ENCODE measurements around the gene DAG1.

The DAG1 gene

GRCh38 chr3:49434731-49435130 is 35.3 kb upstream of the DAG1 start:
- H3K4me3 ChIP-seq (ENCODE audit: low read depth, low read length), result no peak overlapping the region
- TF ChIP-seq, protein P1, sequence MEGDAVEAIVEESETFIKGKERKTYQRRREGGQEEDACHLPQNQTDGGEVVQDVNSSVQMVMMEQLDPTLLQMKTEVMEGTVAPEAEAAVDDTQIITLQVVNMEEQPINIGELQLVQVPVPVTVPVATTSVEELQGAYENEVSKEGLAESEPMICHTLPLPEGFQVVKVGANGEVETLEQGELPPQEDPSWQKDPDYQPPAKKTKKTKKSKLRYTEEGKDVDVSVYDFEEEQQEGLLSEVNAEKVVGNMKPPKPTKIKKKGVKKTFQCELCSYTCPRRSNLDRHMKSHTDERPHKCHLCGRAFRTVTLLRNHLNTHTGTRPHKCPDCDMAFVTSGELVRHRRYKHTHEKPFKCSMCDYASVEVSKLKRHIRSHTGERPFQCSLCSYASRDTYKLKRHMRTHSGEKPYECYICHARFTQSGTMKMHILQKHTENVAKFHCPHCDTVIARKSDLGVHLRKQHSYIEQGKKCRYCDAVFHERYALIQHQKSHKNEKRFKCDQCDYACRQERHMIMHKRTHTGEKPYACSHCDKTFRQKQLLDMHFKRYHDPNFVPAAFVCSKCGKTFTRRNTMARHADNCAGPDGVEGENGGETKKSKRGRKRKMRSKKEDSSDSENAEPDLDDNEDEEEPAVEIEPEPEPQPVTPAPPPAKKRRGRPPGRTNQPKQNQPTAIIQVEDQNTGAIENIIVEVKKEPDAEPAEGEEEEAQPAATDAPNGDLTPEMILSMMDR (IDR thresholded peaks at IDR 0.05; ENCODE audit: borderline replicate concordance, insufficient read depth, low read depth, low read length), result no peak

DNA sequence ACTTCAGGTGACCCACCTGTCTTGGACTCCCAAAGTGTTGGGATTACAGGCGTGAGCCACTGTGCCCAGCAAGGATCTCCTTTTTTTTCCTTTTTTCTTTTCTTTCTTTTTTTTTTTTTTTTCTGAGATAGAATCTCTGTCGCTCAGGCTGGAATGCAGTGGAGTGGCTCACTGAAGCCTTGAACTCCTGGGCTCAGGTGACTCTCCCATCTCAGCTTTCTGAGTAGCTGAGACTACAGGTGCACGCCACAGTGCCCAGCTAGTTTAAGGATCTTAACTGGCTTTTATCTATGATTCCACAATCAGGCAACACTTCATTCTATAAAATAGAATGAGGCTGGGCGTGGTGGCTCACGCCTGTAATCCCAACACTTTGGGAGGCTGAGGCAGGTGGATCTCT is 24.7 kb upstream of the DAG1 start:
- TF ChIP-seq, protein P1 (IDR thresholded peaks at IDR 0.05; ENCODE audit: borderline replicate concordance, insufficient read depth, low read depth, low read length), result no peak
- H3K4me3 ChIP-seq (ENCODE audit: low read depth, low read length), result no peak overlapping the region

DNA sequence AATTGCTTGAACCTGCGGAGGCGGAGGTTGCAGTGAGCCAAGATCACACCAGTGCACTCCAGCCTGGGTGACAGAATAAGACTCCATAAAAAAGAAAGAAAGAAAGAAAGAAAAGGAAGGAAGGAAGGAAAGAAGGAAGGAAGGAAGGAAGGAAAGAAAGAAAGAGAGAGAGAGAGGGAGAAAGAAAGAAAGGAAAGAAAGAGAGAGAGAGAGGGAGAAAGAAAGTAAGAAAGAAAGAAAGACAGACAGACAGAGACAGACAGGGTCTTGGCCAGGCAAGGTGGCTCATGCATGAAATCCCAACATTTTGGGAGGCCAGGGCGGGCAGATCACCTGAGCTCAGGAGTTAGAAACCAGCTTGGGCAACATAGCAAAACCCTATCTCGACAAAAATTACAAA is 16.4 kb upstream of the DAG1 start:
- TF ChIP-seq, protein P1 (IDR thresholded peaks at IDR 0.05; ENCODE audit: borderline replicate concordance, insufficient read depth, low read depth, low read length), result no peak

DNA sequence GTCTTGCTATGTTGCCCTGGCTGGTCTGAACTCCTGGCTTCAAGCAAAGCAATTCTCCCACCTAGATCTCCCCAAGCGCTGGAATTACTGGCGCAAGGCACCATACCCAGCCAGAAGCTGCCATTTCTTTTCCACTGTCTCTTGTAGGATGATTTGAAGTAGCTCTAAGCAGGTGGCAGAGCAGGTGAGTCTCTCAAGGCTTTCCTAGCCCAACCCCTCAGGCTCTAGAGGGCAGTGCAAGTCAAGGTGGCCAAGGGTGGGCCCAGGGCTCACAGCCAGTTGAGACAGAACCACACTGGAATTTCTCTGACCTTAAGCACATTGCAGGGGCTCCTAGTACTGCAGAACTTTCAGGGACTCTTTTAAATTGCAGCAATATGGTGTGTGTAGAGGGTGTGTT is 15.6 kb upstream of the DAG1 start:
- TF ChIP-seq, protein P1 (IDR thresholded peaks at IDR 0.05; ENCODE audit: borderline replicate concordance, insufficient read depth, low read depth, low read length), result peak; percentile 27; the same call in 1 of the 2 replicates
- no peak overlapping the region for H3K4me3 ChIP-seq (ENCODE audit: low read depth, low read length)

More for the DNA sequence above, 16.4 kb upstream of the DAG1 start:
- no peak overlapping the region for H3K4me3 ChIP-seq (ENCODE audit: low read depth, low read length)

DNA sequence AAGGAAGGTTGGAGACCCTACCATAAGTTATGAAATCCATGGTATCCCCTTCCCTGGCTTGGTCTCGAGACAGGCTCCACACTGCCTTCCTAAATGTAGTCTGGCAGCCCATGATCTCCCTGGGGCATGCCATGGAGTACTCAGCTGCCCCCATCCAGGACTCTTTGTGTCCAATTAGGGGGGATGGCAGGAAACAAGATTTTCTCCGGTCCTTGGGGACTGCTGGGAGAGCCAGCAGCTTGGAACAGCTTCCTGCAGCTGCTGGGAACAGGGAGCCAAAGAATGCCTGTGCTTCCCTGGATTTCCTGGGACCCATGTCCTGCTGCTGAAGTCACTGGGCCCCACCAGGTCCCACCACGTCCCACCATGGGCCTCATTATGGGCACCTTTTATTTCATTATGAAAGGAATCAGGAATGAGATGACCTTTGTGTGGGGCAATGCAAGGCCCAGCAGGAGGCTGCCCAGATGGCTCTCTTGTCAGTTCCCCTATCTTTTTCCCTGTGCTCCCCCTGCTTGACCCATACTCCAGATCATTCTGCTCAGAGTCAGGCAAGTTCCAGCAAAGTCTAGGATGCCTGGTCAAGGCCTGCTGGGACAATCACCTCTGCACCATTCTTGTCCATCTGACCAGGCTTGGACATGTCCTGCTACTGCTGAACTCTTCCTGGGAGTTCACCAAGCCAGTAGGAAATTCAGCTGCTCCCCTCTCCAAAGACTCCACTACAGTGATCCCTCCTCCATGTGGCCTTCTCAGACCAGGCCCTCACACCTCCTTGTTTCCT is 15.0 kb upstream of the DAG1 start:
- no peak overlapping the region for H3K4me3 ChIP-seq (ENCODE audit: low read depth, low read length)
- TF ChIP-seq, protein P1 (IDR thresholded peaks at IDR 0.05; ENCODE audit: borderline replicate concordance, insufficient read depth, low read depth, low read length), result no peak

GRCh38 chr3:49456466-49456865 is 13.6 kb upstream of the DAG1 start:
- TF ChIP-seq, protein P1 (IDR thresholded peaks at IDR 0.05; ENCODE audit: borderline replicate concordance, insufficient read depth, low read depth, low read length), result no peak
- no peak overlapping the region for H3K4me3 ChIP-seq (ENCODE audit: low read depth, low read length)

Measured in GM12875 (cell line).